ENCODE data around the gene DEUP1.
"Not testable (repeated sequence)": the region's sequence is repeated elsewhere in the genome, so short reads cannot be mapped to it uniquely, and the experiment has no call there.

Gene DEUP1

GRCh38 chr11:93330446-93330984 lies at the start of gene DEUP1:
DEUP1 (plus strand) TSS chr11:93330742; CDS start chr11:93332260, 1,518 bp downstream.
- no peak for DNase-seq

GRCh38 chr11:93285430-93285829 lies 45.1 kb upstream of the DEUP1 start:
- DNase-seq = no peak

- DNase-seq = no peak
Measured at GRCh38 chr11:93287434-93287833, 43.1 kb upstream of the DEUP1 start.

- no peak for DNase-seq
Measured at GRCh38 chr11:93288079-93288478, 42.5 kb upstream of the DEUP1 start.

- DNase-seq = no peak
Measured at GRCh38 chr11:93288767-93289166, 41.8 kb upstream of the DEUP1 start.

- no peak for DNase-seq
Measured at GRCh38 chr11:93289782-93290463, 40.6 kb upstream of the DEUP1 start.

GRCh38 chr11:93291110-93291509 lies 39.4 kb upstream of the DEUP1 start:
- DNase-seq = no peak

- DNase-seq = no peak
Measured at GRCh38 chr11:93291898-93292297, 38.6 kb upstream of the DEUP1 start.

- no peak for DNase-seq
Measured at GRCh38 chr11:93295921-93296575, 34.5 kb upstream of the DEUP1 start.

- DNase-seq = no peak
Measured at GRCh38 chr11:93303689-93304088, 26.9 kb upstream of the DEUP1 start.

GRCh38 chr11:93314399-93314798 lies 16.1 kb upstream of the DEUP1 start:
- DNase-seq = not testable (repeated sequence)

GRCh38 chr11:93319224-93319839 lies 11.2 kb upstream of the DEUP1 start:
- no peak for DNase-seq

- DNase-seq = no peak
Measured at GRCh38 chr11:93320230-93320629, 10.3 kb upstream of the DEUP1 start.

GRCh38 chr11:93322207-93322606 lies 8.3 kb upstream of the DEUP1 start:
- no peak for DNase-seq

GRCh38 chr11:93323747-93324146 lies 6.8 kb upstream of the DEUP1 start:
- DNase-seq = no peak

GRCh38 chr11:93324500-93324899 lies 6.0 kb upstream of the DEUP1 start:
- no peak for DNase-seq

- no peak for DNase-seq
Measured at GRCh38 chr11:93326681-93327080, 3.9 kb upstream of the DEUP1 start.

GRCh38 chr11:93329936-93330445 lies 551 bp upstream of the DEUP1 start:
- DNase-seq = no peak

GRCh38 chr11:93340223-93340622 lies 9.7 kb downstream of the DEUP1 start:
- DNase-seq = no peak

- no peak for DNase-seq
Measured at GRCh38 chr11:93344855-93345333, 14.4 kb downstream of the DEUP1 start.

- DNase-seq = no peak
Measured at GRCh38 chr11:93348930-93349329, 18.4 kb downstream of the DEUP1 start.

GRCh38 chr11:93350835-93351234 lies 20.3 kb downstream of the DEUP1 start:
- no peak for DNase-seq

- DNase-seq = no peak
Measured at GRCh38 chr11:93359396-93359795, 28.9 kb downstream of the DEUP1 start.

- DNase-seq = no peak
Measured at GRCh38 chr11:93361435-93361834, 30.9 kb downstream of the DEUP1 start.
